Ecto neural progenitor cell (in vitro differentiated cells): ENCODE measurements around the gene OBSCN.
A peak's percentile ranks its signal among the peaks of the same experiment; 100 is the strongest.

Experiments used
- DNase-seq: peaks from one replicate; pipeline ENCODE4 v3.0.0-alpha.2; 2018; ENCODE audit warnings: low spot score

OBSCN gene

GRCh38 chr1:228190778-228191177 is 17.1 kb upstream of the OBSCN start:
- no peak for DNase-seq

DNA sequence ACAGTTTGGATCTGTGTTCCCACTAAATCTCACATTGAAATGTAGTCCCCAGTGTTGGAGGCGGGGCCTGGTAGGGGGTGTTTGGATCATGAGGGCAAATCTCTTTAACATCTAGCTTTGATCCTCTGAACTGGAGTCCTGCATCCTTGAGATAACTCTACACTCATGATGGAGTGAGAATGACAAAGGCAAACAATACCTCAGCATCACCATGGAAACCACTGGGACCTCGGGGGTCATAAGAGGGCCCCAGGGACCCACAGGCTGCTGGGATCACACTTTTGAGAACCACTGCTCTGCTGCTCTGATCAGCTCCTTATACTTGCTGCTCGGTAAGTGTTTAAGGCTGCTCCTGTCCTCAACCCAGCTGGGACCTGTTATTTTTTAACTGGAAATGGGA is 13.4 kb upstream of the OBSCN start:
- no peak for DNase-seq

- no peak for DNase-seq
Measured at GRCh38 chr1:228194921-228195812, 12.7 kb upstream of the OBSCN start.

DNA sequence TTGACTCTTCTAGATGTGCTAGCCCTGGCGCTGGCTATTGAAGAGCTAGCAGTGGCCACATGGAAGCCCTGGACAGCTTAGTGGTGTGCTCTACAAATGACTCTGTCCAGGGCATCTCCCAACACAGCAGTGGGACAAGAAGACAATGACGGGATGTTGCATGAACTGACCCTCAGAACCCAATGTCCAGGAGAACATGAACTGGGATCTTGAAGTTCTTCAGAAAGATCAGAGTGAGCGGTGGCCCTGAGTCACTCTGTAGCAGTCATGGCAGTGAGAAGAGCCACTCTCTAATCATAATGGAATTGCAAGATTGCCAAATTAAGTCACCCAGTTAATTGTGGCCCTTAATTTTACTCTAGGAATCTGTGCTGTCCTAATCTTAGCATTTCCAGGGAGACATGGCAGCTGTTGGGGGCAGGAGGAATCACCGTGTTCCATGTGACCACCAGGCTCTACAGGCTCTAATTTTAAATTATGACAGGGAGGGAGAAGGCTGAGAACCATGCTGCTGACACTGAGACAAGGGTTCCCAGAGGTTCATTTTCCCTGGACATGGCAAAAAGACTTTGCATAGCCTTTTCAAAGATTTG is 10.2 kb upstream of the OBSCN start:
- no peak for DNase-seq

DNA sequence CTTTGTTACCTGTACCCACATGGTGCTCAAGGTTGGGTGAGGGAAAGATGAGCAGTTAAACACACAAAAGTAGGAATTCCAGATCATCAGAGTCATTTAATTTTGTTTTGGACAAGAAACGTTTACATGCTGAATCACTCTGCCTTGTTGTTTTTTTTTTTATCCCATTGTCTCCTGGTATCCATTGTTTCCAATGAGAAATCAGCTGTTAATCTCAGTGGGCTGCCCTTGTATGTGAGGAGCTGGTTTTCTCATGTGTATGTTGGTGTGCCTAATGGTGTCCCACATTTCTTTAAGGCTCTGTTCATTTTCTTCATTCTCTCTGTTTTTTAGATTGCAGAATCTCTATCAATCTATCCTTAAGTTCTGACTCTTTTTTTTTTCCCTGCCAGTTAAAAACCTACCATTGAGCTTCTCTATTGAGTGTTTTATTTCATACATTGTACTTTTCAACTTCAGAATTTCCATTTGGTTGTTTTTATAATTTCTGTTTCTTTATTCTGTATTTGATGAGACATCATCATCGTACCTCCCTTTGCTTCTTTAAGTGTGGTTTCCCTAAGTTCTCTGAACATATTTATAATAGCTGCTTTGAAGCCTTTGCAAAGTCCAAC is 8.8 kb upstream of the OBSCN start:
- no peak for DNase-seq

DNA sequence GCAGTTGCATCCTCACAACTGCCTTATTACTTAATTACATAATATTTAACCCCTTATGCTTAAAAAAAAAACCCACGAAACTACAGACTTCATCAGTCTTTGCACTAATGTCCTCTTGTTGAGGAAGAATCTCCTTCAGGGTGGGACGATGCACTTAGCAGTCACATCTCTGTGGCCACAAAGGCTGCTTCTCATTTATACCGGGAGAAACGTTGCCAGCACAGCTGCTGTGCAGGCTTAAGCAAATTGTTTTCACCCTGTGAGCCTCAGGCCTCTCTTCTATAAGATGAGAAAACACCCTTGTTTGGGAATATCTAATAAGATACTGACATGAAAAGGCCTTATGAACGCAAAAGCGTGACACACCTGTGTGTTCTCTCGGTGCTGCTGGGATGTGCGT is 2.9 kb upstream of the OBSCN start:
- no peak for DNase-seq

DNA sequence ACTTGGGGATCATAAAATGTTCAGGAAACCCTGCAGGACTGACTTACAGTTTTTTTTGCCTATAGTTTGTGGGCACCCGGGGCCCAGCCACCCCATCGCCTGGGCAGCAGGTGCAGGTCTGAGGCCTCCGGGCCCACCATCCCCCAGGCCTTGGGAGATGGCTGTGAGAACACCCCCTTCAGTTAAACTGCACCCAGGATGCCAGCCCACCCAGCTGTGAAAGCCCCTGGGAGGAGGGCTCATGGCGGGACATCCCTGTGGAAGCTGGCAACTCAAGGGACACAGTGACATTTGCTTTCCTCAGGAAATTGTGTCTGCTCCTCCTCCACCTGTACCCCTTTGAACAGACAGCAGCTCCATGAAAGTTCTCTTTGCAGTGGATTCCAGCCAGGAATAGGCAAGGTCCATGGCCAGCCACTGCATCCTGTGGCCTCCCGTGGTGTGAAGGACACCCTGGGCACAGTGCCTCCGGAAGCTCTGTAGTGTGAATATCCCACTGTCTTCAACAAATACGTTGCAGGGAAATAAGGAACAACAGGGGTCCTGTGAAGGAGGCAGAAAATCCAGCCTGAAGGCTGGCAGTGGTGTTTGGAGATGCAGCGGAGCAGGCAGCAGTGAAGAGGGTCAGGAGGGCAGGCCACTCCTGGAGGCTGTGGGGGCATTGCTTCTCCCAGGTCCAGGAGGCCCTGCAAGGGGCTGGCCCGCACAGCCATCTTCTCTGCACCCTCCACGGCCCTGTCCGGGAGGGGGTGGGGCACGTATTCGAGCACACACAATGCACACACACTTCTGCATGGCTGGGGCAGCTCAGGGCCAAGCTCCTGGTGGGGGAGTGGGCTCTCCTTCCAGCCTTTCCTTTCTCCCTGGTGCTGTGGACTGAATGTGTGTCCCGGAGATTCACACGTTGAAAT is 2.1 kb upstream of the OBSCN start:
- peak; percentile 32 for DNase-seq

DNA sequence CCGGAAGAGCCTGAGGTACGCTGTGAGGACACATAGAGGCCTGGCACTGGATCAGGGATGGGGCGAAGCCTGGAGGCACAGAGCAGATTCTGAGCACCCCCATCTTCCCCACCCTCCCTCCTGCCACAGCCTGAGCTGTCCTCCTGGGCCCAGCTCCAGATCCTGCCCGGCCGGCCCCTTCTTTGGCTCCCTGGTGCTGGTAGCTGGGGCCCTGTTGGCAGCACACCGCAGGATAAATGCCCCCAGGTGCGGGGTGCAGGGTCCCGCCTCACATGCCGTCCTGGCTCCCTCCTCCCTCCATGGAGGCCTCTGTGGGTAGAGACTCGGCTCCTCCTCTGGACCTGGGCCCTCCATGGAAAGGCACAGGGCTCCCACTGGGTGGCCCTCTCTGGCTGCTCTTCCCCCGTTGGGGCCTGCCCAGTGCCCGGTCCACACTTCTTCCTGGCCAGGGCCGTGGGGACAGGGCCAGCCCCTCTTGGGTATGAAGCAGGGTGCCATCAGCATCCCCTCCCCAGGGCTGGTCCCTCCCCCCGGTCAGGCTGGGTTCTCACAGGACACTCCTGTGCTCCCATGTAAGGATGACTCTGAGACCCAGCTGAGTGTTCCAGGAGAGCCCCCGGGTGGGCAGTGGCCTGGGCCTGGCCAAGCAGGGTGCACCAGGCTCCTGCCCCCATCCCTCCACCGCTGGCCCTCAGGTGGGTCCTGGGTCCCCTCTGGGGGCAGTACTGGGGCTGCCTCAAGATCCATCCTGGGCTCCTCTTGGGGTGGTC is 1.1 kb upstream of the OBSCN start:
- peak; percentile 47 for DNase-seq

DNA sequence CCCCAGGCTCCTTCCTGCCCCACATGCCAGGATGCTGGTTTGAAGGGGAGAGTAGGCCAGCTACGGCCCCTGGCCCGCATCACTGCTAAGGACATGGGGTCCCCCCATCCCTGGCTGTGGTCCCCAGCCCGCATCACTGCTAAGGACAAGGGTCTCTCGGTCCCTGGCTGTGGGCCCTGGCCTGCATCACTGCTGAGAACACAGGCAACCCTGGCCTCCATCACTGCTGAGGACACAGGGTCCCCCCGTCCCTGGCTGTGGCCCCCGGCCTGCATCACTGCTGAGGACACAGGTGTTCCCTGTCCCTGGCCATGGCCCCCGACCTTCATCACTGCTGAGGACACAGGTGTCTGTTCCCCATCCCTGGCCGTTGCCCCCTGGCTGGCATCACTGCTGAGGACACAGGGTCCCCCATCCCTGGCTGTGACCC is 448 bp upstream of the OBSCN start:
- peak; percentile 46 for DNase-seq

DNA sequence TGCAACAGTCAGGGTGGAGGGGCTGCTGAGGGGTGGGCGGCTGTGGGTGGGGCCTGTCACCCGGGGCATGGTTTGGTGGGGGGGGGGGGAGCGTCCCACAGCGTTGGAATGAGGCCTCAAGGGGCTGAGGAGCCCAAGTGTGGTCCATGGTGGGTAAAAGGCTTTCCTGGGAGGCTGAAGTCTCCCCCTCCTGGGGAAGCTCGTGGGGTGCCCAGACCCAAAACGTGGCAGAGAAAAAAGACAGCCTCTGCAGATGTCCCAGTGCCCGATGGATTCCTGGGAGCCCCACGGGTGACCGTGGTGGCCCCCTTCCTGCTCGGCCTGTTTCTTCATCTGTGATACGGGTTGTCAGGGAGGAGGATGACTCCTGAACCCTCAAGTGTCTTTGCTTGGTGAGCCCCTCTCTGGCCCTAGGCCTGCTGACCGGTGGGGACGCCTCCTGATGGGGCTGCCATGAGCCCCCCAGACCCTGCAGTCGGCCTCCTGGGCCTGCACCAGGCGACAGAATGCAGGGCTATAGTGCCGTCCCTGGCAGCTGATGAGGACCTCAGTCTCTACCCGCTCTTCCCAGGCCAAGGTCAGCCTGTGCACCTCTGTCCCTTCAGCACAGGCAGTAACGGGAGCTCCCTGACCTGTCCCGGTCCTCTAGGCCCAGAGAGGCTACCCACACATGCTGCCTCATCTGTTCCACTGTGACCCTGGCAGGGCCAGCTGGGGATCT is 1.1 kb downstream of the OBSCN start:
- no peak for DNase-seq

DNA sequence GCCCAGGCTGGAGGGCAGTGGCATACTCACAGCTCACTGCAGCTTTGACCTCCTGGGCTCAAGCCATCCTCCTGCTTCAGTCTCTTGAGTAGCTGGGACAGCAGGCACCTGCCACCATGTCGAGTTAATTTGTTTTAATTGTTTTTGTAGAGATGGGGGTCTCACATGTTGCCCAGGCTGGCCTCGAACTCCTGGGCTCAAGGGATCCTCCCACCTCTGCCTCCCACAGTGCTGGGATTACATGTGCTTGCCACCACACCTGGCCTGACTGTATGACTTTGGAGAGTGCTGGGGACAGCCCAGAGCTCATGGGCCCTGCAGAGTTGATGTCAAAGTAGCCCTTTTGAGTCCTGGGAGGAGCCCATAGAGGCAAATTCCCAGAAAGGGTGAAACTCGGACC is 1.8 kb downstream of the OBSCN start:
- DNase-seq: no peak

GRCh38 chr1:228210076-228210651 is 2.3 kb downstream of the OBSCN start:
- peak; percentile 48 for DNase-seq

DNA sequence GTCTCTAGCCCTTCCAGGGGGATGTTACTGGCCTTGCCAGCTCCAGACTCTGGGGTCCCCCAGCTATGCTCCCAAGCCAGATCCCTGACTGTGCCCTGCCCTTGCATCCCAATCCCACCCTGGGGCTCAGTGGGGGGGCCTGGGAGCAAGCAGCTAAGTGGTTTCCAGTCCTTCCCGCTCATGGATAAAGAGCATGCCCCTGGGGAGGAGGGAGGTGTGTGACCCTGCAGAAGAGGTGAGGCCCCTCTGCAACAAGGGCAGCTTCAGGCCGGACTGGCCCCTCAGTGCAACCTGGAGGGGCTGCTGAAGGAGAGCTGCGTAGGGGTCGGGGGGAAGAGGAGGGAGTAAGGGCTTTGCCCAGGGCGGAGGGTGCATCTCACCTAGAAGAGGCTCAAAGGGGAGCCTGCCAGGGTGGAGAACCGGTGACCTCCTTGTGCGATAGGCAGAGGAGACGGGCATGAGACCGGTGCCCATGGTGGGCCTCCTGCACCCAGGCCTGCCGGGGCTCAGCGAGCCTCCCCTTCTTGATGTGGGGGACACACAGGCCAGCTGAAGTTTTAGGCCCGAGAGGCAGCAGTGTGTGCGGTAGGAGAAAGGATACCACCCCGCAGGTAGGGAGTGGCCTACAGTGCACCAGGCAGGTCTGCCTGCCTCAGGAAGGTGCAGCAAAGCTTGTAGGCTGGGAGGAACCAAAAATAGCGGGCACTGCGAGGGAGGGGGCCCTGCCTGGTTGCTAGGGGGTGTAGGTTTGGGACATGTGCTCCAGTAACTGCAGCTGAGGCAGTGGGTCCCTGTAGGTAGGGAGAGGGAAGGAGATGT is 3.1 kb downstream of the OBSCN start:
- DNase-seq: peak; percentile 44

- no peak for DNase-seq
Measured at GRCh38 chr1:228211531-228212414, 3.9 kb downstream of the OBSCN start.

- DNase-seq: no peak
Measured at GRCh38 chr1:228212415-228212965, 4.6 kb downstream of the OBSCN start.

- peak; percentile 93 for DNase-seq
Measured at GRCh38 chr1:228212966-228213844, 5.4 kb downstream of the OBSCN start.
